SHP77 (cell line): ENCODE measurements around the gene OAS1.

Experiments used
- DNase-seq, 2 experiments: peaks; one replicate each; lab custom pipeline; 2025; lab: John Stamatoyannopoulos, UW

Gene OAS1

DNA sequence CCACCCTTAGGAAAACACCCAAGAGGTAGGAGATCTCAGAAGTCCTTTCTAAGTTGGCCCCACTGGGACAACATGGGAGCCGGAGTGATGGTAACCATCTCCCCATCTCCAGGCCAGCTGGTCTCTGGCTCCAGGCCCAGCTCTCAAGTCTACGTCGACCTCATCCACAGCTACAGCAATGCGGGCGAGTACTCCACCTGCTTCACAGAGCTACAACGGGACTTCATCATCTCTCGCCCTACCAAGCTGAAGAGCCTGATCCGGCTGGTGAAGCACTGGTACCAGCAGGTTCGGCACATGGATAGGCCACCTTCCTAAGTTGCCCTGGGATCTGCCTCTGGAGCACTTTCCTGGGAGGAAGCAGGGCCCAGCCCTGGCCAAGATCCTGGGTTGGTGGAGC is 60.5 kb downstream of the OAS1 start:
- DNase-seq, result no peak

DNA sequence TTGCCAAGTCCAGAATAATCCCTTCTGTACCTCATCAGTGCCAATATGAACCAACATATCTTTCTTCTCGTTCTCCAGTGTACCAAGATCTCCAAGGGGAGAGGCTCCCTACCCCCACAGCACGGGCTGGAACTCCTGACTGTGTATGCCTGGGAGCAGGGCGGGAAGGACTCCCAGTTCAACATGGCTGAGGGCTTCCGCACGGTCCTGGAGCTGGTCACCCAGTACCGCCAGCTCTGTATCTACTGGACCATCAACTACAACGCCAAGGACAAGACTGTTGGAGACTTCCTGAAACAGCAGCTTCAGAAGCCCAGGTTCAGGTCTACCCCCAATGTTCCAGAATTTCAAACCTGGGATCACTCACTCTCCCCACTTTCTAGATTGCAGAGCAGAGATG is 61.1 kb downstream of the OAS1 start:
- DNase-seq, result no peak
